Esophagus muscularis mucosa (tissue), 4 donors: ENCODE measurements around the gene NUP98.

Experiments
- CTCF ChIP-seq, 3 experiments: fragments of 200-600 bp in 2 of 3; fragments of 450-650 bp in 1 of 3; sonication (generic) in 2 of 3; IDR thresholded peaks; one replicate each; pipeline ENCODE4 v1.5.1; 2017 to 2019; ENCODE audit warnings: antibody characterized with exemption in 3 of 3, mild to moderate bottlenecking in 2 of 3, moderate library complexity in 1 of 3
- EP300 ChIP-seq: sonication (generic); formaldehyde crosslinking; IDR thresholded peaks from one replicate; pipeline ENCODE4 v1.6.1; 2017; ENCODE audit warnings: antibody characterized with exemption
- POLR2A ChIP-seq: fragments of 450-650 bp; IDR thresholded peaks from one replicate; pipeline ENCODE4 v1.6.1; 2017; ENCODE audit warnings: antibody characterized with exemption, moderate library complexity, mild to moderate bottlenecking, low read depth

DNA sequence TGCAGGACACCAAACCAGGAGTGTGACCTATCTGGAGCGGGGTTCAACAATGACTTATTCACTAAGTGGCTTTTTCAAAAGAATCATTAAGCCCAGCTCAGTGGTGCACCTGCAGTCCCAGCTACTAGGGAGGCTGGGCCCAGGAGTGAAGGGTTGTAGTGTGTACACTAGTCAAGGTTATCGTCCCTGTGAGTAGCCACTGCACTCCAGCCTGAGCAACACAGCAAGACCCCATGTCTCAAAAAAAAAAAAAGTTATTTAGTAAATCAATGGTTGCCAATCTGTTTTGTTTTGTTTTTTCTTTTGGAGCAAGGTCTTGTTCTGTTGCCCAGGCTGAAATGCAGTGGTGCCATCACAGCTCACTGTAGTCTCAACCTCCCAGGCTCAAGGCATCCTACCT, 35.5 kb upstream of the NUP98 start:
- no peak for TF ChIP-seq CTCF (IDR thresholded peaks at IDR 0.05)
- TF ChIP-seq POLR2A = no peak
- TF ChIP-seq EP300 = no peak
